ENCODE measurements around the gene AMN.

DNA sequence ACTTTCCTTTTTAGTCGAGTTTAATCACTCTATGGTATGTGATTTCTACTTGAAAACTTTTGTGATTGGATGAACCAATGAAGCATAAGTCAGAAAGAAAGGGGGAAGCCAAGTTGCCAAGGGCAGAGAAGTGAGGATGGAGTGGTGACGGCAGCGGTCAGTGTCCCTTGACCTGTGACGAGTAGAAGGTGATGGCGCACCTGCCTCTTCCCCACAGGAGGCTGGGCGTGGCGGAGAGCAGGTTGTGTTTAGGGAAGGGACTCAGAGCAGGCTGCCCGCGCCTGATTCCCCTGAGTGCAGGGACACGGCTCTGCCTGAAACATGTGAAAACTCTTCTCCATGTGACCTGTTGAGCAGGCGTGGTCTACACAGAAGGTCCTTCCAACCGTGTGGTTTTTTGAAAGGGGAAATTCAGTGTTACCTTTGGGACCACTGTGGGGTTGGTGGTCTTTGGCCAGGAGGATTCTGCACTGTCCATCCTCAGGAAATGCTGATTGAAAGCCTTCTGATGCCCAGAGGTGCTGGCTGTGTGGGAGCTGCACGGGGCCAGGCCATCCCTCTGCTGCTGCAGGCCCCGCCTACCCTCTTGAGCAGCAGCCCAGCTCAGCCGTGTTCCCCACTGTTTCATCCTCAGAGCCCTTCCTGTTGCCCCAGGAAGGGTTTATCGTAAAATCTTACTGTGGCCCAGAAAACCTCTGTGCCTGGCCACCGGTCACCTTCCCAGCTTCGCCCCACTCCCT lies 23.5 kb upstream of the AMN start:
- TF ChIP-seq, protein P1, sequence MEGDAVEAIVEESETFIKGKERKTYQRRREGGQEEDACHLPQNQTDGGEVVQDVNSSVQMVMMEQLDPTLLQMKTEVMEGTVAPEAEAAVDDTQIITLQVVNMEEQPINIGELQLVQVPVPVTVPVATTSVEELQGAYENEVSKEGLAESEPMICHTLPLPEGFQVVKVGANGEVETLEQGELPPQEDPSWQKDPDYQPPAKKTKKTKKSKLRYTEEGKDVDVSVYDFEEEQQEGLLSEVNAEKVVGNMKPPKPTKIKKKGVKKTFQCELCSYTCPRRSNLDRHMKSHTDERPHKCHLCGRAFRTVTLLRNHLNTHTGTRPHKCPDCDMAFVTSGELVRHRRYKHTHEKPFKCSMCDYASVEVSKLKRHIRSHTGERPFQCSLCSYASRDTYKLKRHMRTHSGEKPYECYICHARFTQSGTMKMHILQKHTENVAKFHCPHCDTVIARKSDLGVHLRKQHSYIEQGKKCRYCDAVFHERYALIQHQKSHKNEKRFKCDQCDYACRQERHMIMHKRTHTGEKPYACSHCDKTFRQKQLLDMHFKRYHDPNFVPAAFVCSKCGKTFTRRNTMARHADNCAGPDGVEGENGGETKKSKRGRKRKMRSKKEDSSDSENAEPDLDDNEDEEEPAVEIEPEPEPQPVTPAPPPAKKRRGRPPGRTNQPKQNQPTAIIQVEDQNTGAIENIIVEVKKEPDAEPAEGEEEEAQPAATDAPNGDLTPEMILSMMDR (IDR thresholded peaks at IDR 0.05) = no peak
- no peak for TF ChIP-seq POLR2A (IDR thresholded peaks at IDR 0.05)

All from Peyer's patch (tissue), 4 donors.